ENCODE measurements around the gene PJA2. TPM values are rescaled to one million over a fixed set of nuclear protein-coding genes. Genes with fewer than 3 reads are reported as not detected.

PJA2 gene
- total and polyA plus RNA-seq, 9 of the 15 experiments (the other 6 are each of a cell fraction or from before 2014, with no cell fraction given): 25.1 to 82.1 (median 50.1) TPM

GRCh38 chr5:109307951-109308350, 101.8 kb downstream of the PJA2 start:
- Histone ChIP-seq H3K27ac (ENCODE audit: extremely low read depth, low read depth, low read length) (no peak overlapping the region), H3K4me3 (no peak overlapping the region), H3K4me1 (replicated peaks in 1 of 2; ENCODE audit: control insufficient read depth in 2 of 2, insufficient read depth in 2 of 2, low read length in 2 of 2) (no peaks in the 10 kb centered on the region), H3K9me1 (ENCODE audit: control insufficient read depth, insufficient read depth, low read length) (no peaks in the 10 kb centered on the region), H3K79me2 (ENCODE audit: control insufficient read depth, insufficient read depth, low read length) (no peaks in the 10 kb centered on the region), H2AFZ (ENCODE audit: low read depth, low read length) (no peak overlapping the region), H4K20me1 (replicated peaks; ENCODE audit: control insufficient read depth, insufficient read depth, low read length) (no peaks in the 10 kb centered on the region), H3K9ac (ENCODE audit: insufficient read depth in 1 of 2, low read depth in 2 of 2, low read length in 2 of 2) (no peak overlapping the region), H3K9me3 (replicated peaks; ENCODE audit: control insufficient read depth, insufficient read depth, low read depth, low read length) (no peaks in the 10 kb centered on the region), H3K27me3 (ENCODE audit: control insufficient read depth in 2 of 2, insufficient read depth in 2 of 2, low read length in 2 of 2) (peaks cover 24 to 28% of the 10 kb centered on the region in 2 experiments), H3K4me2 (ENCODE audit: insufficient read depth, low read length) (no peak overlapping the region), H3K36me3 (ENCODE audit: control insufficient read depth, insufficient read depth, low read length) (no peaks in the 10 kb centered on the region)
- 0% methylated on average over 3 of the region's 3 CpGs for WGBS (ENCODE audit: insufficient coverage, low coverage, missing lambda C conversion rate)
- ATAC-seq (no peak), FAIRE-seq (no peak), DNase-seq (ENCODE audit: extremely low read depth in 1 of 4, low spot score in 3 of 4) (no peak)
- in situ Hi-C loops (cut with MboI): no loop called here
- BruUV-seq (replicated peaks): no TSS peak
- POLR2A ChIA-PET: interaction anchor here (0.8 to 1.3 kb wide), 2 partner anchors 18 to 41 kb away, joined by 3 read pairs; no protein-coding TSS in a partner anchor
- CTCF ChIA-PET (ENCODE audit: low intra/inter-chr PET ratio): no interaction called here
- intact Hi-C loops (cut with micrococcal nuclease): loop anchor here (10.0 kb wide), 2 partner anchors 167 to 183 kb away; no protein-coding TSS in a partner anchor
- TF ChIP-seq MCM3 (IDR thresholded peaks at IDR 0.05) (no peak), TAF1 (IDR thresholded peaks at IDR 0.05; ENCODE audit: control insufficient read depth, extremely low read depth, insufficient read depth, low read length, severe bottlenecking) (no peak), SLC30A9 (CRISPR knock-in tag; IDR thresholded peaks at IDR 0.05) (no peak), ZBTB8A (IDR thresholded peaks at IDR 0.05; ENCODE audit: partially characterized antibody) (no peak), CHAMP1 (IDR thresholded peaks at IDR 0.05) (no peak), POLR2AphosphoS2 (IDR thresholded peaks at IDR 0.05; ENCODE audit: low read length) (no peak), ZNF584 (CRISPR knock-in tag; IDR thresholded peaks at IDR 0.05; ENCODE audit: low read depth) (no peak), SNIP1 (IDR thresholded peaks at IDR 0.05; ENCODE audit: low read depth) (no peak), SETDB1 (IDR thresholded peaks at IDR 0.05; ENCODE audit: low read length) (no peak), TSHZ1 (CRISPR knock-in tag; IDR thresholded peaks at IDR 0.05) (no peak)
- TF ChIP-seq, protein P1, sequence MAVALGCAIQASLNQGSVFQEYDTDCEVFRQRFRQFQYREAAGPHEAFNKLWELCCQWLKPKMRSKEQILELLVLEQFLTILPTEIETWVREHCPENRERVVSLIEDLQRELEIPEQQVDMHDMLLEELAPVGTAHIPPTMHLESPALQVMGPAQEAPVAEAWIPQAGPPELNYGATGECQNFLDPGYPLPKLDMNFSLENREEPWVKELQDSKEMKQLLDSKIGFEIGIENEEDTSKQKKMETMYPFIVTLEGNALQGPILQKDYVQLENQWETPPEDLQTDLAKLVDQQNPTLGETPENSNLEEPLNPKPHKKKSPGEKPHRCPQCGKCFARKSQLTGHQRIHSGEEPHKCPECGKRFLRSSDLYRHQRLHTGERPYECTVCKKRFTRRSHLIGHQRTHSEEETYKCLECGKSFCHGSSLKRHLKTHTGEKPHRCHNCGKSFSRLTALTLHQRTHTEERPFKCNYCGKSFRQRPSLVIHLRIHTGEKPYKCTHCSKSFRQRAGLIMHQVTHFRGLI (CRISPR knock-in tag; IDR thresholded peaks at IDR 0.05): no peak
- TF ChIP-seq, protein P2, sequence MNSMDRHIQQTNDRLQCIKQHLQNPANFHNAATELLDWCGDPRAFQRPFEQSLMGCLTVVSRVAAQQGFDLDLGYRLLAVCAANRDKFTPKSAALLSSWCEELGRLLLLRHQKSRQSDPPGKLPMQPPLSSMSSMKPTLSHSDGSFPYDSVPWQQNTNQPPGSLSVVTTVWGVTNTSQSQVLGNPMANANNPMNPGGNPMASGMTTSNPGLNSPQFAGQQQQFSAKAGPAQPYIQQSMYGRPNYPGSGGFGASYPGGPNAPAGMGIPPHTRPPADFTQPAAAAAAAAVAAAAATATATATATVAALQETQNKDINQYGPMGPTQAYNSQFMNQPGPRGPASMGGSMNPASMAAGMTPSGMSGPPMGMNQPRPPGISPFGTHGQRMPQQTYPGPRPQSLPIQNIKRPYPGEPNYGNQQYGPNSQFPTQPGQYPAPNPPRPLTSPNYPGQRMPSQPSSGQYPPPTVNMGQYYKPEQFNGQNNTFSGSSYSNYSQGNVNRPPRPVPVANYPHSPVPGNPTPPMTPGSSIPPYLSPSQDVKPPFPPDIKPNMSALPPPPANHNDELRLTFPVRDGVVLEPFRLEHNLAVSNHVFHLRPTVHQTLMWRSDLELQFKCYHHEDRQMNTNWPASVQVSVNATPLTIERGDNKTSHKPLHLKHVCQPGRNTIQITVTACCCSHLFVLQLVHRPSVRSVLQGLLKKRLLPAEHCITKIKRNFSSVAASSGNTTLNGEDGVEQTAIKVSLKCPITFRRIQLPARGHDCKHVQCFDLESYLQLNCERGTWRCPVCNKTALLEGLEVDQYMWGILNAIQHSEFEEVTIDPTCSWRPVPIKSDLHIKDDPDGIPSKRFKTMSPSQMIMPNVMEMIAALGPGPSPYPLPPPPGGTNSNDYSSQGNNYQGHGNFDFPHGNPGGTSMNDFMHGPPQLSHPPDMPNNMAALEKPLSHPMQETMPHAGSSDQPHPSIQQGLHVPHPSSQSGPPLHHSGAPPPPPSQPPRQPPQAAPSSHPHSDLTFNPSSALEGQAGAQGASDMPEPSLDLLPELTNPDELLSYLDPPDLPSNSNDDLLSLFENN (IDR thresholded peaks at IDR 0.05; ENCODE audit: low read depth in 2 of 2, low read length in 2 of 2): no peak
